ENCODE measurements around the gene TBC1D16. TPM values are rescaled to one million over a fixed set of nuclear protein-coding genes. Genes with fewer than 3 reads are reported as not detected.
A peak's percentile ranks its signal among the peaks of the same experiment; 100 is the strongest.

The TBC1D16 gene
- total RNA-seq, 8 experiments from 2014 or later = 12.9 to 50.5 (median 33.4) TPM

DNA sequence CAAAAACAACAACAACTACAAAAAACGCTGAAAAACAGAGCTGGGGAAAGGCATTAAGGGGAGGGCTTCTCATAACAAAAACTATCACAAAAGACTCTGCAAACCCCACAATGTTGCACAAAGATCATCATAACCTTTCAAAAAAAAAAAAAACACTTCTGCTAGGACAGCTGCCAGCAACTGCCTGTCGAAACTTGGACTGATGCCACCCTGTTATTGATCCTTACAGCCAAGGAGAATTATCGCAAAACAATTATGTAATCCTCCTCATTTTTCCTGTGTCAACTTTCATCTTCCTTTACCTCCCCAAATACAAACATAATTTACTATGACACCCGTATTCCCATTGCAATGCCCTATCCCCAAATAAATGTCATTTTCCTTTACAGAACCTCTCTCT is 10.0 kb upstream of the TBC1D16 start:
- Histone ChIP-seq H3K27ac (no peak overlapping the region), H3K4me1 (replicated peaks in 1 of 2) (no peaks in the 10 kb centered on the region), H3K4me3 (no peak overlapping the region)
- in situ Hi-C loops (cut with MboI; ENCODE audit: low pct_unique_long_range_greater_than_20kb in 2 of 9, low sequenced_read_pairs in 9 of 9, unreplicated experiment in 9 of 9) = no loop called here
- 50 to 92% (median 83%) methylated on average over 2 to 4 of the region's 4 CpGs; no CpG with 5 or more reads in 1 of the 10 experiments for WGBS, 10 experiments
- ATAC-seq (replicated peaks in 6 of 8) = no peak

DNA sequence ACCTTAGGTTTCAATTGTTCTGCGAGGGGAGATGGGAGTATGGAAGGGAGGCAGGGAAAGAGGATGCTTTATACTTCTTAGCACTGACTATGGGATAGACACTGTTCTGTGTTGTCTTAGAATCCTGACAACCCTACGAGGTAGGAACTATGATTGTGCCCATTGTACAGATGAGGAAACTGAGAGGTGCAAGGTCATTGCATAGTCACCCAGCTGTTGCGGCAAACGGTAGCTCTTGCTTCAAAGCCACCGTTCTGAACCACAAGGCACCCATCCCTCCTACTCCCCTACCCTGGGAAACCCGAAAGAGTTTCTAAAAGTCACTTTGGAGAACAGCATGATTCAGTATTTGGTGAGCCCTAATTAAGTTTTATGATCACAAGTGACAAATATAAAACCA is 8.3 kb upstream of the TBC1D16 start:
- in situ Hi-C loops (cut with MboI; ENCODE audit: low pct_unique_long_range_greater_than_20kb in 2 of 9, low sequenced_read_pairs in 9 of 9, unreplicated experiment in 9 of 9) = no loop called here
- H3K4me3 ChIP-seq = no peak overlapping the region
- WGBS, 10 experiments = 50 to 100% (median 91%) methylated on average over 1 to 6 of the region's 6 CpGs; no CpG with 5 or more reads in 2 of the 10 experiments
- H3K27ac ChIP-seq = no peak overlapping the region
- no peaks in the 10 kb centered on the region for H3K4me1 ChIP-seq (replicated peaks in 1 of 2)
- no peak for ATAC-seq (replicated peaks in 6 of 8)

GRCh38 chr17:80036715-80037477 is 1.2 kb upstream of the TBC1D16 start:
- peaks cover 28 to 29% of the 10 kb centered on the region in 2 donors for H3K4me1 ChIP-seq (replicated peaks in 1 of 2)
- in situ Hi-C loops (cut with MboI; ENCODE audit: low pct_unique_long_range_greater_than_20kb in 2 of 9, low sequenced_read_pairs in 9 of 9, unreplicated experiment in 9 of 9) = no loop called here
- peak overlapping the region; percentile 94 for H3K27ac ChIP-seq
- H3K4me3 ChIP-seq = peak overlapping the region; percentile 80 to 97 (median 89)
- 0 to 8% (median 0%) methylated on average over 1 to 10 of the region's 52 CpGs for WGBS, 10 experiments
- peak; percentile 31 to 82 (median 76) for ATAC-seq (replicated peaks in 6 of 8)

DNA sequence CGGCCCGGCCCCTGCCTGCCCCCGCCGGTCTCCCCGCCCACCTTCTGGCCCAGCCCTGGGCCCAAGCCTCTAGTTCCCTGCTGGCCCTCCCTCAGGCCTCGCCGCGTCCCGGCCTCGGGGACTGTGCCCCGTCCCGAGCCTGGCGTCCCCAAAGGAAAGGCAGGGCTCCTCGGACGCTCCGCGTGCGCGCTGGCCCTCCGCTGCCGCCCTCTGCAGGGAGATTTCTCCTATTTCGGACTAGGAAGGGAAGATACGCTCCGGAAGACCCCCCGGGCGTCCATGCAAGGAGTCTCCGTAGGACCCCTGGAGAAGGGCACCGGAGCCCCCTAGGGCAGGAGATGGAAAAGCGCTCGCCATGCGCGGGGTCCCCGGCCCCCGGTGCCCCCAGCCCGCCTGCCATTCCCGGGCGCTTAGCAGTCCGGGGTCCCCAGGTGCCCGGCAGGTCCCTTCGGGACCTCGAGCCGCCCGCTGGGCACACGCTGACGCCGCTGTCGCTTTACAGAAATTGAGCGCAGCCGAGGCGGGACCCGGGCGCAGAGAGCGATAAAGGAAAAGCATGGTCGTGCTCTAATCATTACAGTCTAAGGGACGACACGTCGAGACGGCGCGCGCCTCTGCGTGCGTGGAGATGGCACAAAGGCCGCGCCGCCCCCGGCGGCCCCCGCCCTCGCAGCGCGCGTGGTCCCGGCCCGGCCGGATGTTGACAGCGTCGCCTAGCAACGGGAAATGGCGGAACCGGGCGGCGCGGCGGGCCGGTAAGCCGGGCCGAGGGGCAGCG is 454 bp upstream of the TBC1D16 start, which contains the start of gene CCDC40:
Gene CCDC40, plus strand, starts transcription at position 706 of the 778 bp plus-strand sequence. Its CDS starts 21 bp downstream, at position 727.
- WGBS, 10 experiments = 2% methylated on average over 9 of the region's 89 CpGs; no CpG with 5 or more reads in 9 of the 10 experiments
- ATAC-seq (replicated peaks in 6 of 8) = peak; percentile 72 to 78 (median 73)
- in situ Hi-C loops (cut with MboI; ENCODE audit: low pct_unique_long_range_greater_than_20kb in 2 of 9, low sequenced_read_pairs in 9 of 9, unreplicated experiment in 9 of 9) = no loop called here
- peaks cover 30% of the 10 kb centered on the region in 2 donors for H3K4me1 ChIP-seq (replicated peaks in 1 of 2)
- H3K4me3 ChIP-seq = peak within 1 kb of the TSS; percentile 80 to 97 (median 89)
- peak within 1 kb of the TSS; percentile 94 for H3K27ac ChIP-seq

DNA sequence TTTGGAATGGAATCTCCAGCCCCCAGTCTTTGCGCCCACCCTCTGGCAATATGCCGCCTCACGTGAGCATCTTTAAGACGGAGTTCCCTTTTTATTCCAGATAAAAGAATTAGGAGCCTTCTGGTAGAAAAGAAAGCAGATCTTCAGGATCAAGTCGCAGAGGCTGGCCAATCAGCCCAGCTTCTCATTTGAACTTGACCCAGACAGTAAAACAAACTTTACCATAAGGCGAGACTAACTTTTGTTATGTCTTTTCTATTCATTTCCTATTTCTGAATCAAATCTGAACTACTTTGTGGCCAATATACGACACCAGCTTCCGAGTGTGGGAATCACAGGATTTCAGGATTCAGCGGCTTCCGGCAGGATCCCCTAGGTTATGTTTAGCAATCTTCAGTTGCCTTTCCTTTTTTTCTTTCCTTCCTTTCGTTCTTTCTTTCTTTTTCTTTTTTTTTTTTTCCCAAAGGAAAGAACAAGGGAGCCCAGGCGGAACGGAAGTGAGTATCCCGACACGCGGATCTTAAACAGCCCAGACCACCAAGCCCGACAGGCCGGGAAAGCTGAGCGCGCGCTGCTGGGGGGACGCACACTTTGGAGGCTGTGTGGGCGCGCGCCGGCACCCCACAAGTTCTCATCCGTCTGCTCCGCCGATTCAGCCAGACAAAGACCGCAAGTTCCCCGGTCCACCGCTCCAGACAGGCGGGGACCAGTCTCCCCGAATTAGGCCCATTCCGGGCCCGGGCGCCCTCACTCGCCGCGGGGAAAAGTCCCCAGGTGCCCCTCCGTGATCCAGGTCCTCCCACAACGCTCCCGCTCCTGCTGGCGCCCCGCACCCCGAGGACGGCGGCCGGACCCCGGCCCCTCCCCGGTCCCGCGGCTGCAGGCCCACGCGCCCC is 633 bp downstream of the TBC1D16 start:
- H3K4me3 ChIP-seq = peak overlapping the region; percentile 80 to 97 (median 89)
- peaks cover 30% of the 10 kb centered on the region in 2 donors for H3K4me1 ChIP-seq (replicated peaks in 1 of 2)
- peak overlapping the region; percentile 94 for H3K27ac ChIP-seq
- 0 to 5% (median 3%) methylated on average over 6 to 20 of the region's 55 CpGs for WGBS, 10 experiments
- in situ Hi-C loops (cut with MboI; ENCODE audit: low pct_unique_long_range_greater_than_20kb in 2 of 9, low sequenced_read_pairs in 9 of 9, unreplicated experiment in 9 of 9) = no loop called here
- ATAC-seq (replicated peaks in 6 of 8) = peak in 4 of 8 experiments; percentile 0 to 14 (median 4)

DNA sequence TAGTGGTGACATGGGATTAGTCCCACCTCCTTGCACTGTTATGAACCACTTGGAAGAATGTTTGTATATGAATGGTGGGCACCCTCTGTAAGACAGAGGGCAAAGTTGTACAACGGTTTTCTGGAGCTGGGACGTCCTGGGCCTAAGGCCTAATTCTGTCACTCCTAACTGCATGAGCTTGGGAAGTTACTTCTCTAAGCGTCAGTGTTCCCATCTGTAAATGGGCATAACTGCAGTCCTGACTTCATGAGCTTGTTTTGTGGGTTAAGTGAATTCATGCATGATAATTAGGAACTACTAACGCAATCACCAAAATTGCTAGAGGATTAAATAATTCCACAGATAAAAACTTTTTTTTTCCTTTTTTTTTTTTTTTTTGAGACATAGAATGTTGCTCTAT is 1.8 kb downstream of the TBC1D16 start:
- Histone ChIP-seq H3K4me3 (no peak overlapping the region), H3K4me1 (replicated peaks in 1 of 2) (peaks cover 30% of the 10 kb centered on the region in 2 donors), H3K27ac (no peak overlapping the region)
- ATAC-seq (replicated peaks in 6 of 8) = no peak
- WGBS, 10 experiments = 85 to 100% (median 98%) methylated on average over 1 to 4 of the region's 4 CpGs; no CpG with 5 or more reads in 2 of the 10 experiments
- in situ Hi-C loops (cut with MboI; ENCODE audit: low pct_unique_long_range_greater_than_20kb in 2 of 9, low sequenced_read_pairs in 9 of 9, unreplicated experiment in 9 of 9) = no loop called here

DNA sequence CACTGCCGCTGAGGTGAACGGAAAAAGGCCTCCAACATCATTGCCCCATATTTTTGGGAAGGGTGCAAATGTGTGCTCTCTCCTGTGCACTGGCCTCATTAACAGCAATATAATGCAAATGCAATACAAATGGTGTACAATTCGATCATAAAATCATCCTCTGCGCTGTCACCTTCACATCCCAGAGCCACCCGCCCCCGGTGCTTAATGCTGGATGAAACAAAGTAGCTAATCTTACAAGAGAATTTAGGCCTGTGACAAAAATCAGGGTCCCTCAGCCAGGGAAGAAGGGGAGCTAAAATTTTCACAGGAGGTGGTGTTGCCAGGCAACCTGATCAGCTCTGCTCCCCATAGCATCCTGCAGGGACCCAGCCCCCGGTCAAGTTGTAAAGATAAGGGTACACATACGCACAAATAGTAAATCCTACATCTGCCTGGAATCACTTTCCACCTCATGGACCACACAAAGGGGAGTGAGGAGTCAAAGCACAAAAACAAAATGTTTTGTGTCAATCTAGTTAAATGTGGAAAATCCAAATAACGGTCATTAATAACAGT is 3.0 kb downstream of the TBC1D16 start:
- no peak for ATAC-seq (replicated peaks in 6 of 8)
- Histone ChIP-seq H3K4me1 (replicated peaks in 1 of 2) (peaks cover 25 to 26% of the 10 kb centered on the region in 2 donors), H3K27ac (no peak overlapping the region), H3K4me3 (peak overlapping the region in 1 of 5 donors; percentile 5)
- WGBS, 10 experiments = 51 to 100% (median 87%) methylated on average over 3 to 9 of the region's 9 CpGs; no CpG with 5 or more reads in 1 of the 10 experiments
- in situ Hi-C loops (cut with MboI; ENCODE audit: low pct_unique_long_range_greater_than_20kb in 2 of 9, low sequenced_read_pairs in 9 of 9, unreplicated experiment in 9 of 9) = no loop called here

DNA sequence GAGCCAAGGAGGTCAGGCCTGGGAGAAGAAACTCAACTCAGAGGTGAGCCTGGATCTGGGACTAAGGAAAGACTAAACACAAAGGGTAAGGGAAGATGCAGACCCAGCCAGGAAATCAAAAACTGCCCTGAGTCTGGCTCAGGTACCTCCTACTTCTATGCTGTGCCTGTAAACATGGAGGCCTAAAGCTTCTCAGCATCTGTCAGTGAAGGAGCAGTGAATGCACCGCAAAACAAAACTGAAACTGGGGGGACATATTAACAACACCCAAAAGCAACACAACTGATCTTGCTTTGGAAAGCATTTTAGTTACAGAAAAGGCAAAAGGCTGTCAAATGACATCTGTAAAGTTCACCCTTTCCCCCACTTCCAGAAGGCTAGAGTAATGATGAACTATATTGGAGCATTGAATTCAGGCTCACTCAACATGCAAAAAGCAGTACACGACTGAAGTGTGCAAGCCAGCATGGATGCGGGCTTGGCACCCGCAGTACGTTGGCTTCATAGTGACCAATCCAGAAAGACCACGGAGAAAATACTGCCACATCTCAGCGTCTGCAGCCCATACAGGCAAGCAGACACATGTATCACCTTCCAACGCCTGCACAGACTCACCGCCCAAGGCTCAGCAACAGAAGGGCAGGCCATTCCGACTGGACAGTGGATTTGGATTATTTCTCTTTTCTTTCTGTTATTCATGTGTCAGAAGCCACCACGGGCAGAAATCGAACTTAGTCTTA is 3.8 kb downstream of the TBC1D16 start:
- no peak for ATAC-seq (replicated peaks in 6 of 8)
- no peak overlapping the region for H3K4me3 ChIP-seq
- in situ Hi-C loops (cut with MboI; ENCODE audit: low pct_unique_long_range_greater_than_20kb in 2 of 9, low sequenced_read_pairs in 9 of 9, unreplicated experiment in 9 of 9) = no loop called here
- 73 to 90% (median 82%) methylated on average over 2 to 10 of the region's 12 CpGs; no CpG with 5 or more reads in 2 of the 10 experiments for WGBS, 10 experiments
- peaks cover 24 to 25% of the 10 kb centered on the region in 2 donors for H3K4me1 ChIP-seq (replicated peaks in 1 of 2)
- H3K27ac ChIP-seq = no peak overlapping the region

DNA sequence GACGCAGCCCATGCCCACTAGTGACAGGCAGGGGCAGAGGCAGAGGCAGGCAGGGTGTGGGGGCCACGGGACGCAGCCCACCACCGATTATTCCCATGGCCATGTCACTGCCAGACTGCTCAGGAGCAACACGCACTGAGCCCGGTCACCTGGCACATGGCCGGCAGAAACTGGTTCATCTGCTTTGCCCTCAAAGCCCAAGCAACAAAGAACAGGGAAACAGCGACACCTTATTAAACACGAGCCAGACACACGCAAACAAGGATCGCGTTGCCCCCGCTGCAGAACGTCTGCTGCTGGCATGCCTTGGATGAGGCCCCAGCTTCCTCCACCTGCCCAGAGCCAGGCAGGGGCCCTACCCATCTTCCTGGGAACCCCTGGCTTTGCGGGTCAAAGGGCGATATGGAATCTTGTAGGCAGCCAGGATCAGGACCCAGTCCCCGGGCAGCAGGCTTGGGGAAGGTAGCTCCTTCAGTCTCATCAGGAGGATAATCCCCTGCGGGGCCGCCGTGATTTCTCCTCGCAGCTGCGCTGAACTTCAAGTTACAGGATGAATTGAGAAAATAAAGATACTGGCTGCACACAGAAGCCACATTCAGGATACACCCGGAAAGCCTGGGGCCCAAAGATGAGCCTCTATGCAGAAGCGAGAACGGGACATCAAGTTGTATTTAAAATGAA is 4.8 kb downstream of the TBC1D16 start:
- peaks cover 24 to 25% of the 10 kb centered on the region in 2 donors for H3K4me1 ChIP-seq (replicated peaks in 1 of 2)
- H3K27ac ChIP-seq = no peak overlapping the region
- in situ Hi-C loops (cut with MboI; ENCODE audit: low pct_unique_long_range_greater_than_20kb in 2 of 9, low sequenced_read_pairs in 9 of 9, unreplicated experiment in 9 of 9) = no loop called here
- WGBS, 10 experiments = 83 to 100% (median 94%) methylated on average over 2 to 7 of the region's 25 CpGs; no CpG with 5 or more reads in 2 of the 10 experiments
- H3K4me3 ChIP-seq = no peak overlapping the region
- peak in 1 of 8 experiments; percentile 6 for ATAC-seq (replicated peaks in 6 of 8)

GRCh38 chr17:80029258-80029974 is 6.3 kb downstream of the TBC1D16 start:
- 10 to 100% (median 90%) methylated on average over 1 to 4 of the region's 9 CpGs; no CpG with 5 or more reads in 3 of the 10 experiments for WGBS, 10 experiments
- peak in 4 of 8 experiments; percentile 12 to 90 (median 76) for ATAC-seq (replicated peaks in 6 of 8)
- in situ Hi-C loops (cut with MboI; ENCODE audit: low pct_unique_long_range_greater_than_20kb in 2 of 9, low sequenced_read_pairs in 9 of 9, unreplicated experiment in 9 of 9) = no loop called here
- no peak overlapping the region for H3K4me3 ChIP-seq
- H3K27ac ChIP-seq = no peak overlapping the region
- peaks cover 22 to 24% of the 10 kb centered on the region in 2 donors for H3K4me1 ChIP-seq (replicated peaks in 1 of 2)

DNA sequence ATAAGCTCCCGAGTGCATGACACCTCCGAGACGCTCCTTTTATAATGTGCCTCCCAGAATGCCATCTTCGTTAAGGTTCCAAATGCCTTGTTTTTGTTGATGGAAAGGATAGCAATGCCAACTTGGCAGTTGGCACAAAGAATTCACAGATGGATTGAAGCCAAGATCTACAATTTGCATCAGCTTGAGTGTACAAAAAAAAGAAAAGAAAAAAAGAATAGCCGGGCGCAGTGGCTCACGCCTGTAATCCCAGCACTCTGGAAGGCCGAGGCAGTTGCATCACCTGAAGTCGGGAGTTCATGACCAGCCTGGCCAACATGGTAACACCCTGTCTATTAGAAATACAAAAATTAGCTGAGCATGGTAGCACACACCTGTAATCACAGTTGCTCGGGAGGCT is 7.6 kb downstream of the TBC1D16 start:
- H3K4me1 ChIP-seq (replicated peaks in 1 of 2) = peaks cover 12 to 28% of the 10 kb centered on the region in 2 donors
- in situ Hi-C loops (cut with MboI; ENCODE audit: low pct_unique_long_range_greater_than_20kb in 2 of 9, low sequenced_read_pairs in 9 of 9, unreplicated experiment in 9 of 9) = no loop called here

More for the DNA sequence above, 7.6 kb downstream of the TBC1D16 start:
- H3K4me3 ChIP-seq = no peak overlapping the region
- ATAC-seq (replicated peaks in 6 of 8) = peak in 1 of 8 experiments; percentile 3
- WGBS, 10 experiments = 70 to 100% (median 93%) methylated on average over 2 to 9 of the region's 10 CpGs
- no peak overlapping the region for H3K27ac ChIP-seq
